GOT3 (cell line): Measurements from ENCODE around the gene LPA.
"Not testable (repeated sequence)": the region's sequence is repeated elsewhere in the genome, so short reads cannot be mapped to it uniquely, and the experiment has no call there.

Source experiments
- DNase-seq: peaks from one replicate; lab custom pipeline; 2025; ENCODE audit warnings: mixed read lengths; lab: John Stamatoyannopoulos, UW

LPA gene, protein sequence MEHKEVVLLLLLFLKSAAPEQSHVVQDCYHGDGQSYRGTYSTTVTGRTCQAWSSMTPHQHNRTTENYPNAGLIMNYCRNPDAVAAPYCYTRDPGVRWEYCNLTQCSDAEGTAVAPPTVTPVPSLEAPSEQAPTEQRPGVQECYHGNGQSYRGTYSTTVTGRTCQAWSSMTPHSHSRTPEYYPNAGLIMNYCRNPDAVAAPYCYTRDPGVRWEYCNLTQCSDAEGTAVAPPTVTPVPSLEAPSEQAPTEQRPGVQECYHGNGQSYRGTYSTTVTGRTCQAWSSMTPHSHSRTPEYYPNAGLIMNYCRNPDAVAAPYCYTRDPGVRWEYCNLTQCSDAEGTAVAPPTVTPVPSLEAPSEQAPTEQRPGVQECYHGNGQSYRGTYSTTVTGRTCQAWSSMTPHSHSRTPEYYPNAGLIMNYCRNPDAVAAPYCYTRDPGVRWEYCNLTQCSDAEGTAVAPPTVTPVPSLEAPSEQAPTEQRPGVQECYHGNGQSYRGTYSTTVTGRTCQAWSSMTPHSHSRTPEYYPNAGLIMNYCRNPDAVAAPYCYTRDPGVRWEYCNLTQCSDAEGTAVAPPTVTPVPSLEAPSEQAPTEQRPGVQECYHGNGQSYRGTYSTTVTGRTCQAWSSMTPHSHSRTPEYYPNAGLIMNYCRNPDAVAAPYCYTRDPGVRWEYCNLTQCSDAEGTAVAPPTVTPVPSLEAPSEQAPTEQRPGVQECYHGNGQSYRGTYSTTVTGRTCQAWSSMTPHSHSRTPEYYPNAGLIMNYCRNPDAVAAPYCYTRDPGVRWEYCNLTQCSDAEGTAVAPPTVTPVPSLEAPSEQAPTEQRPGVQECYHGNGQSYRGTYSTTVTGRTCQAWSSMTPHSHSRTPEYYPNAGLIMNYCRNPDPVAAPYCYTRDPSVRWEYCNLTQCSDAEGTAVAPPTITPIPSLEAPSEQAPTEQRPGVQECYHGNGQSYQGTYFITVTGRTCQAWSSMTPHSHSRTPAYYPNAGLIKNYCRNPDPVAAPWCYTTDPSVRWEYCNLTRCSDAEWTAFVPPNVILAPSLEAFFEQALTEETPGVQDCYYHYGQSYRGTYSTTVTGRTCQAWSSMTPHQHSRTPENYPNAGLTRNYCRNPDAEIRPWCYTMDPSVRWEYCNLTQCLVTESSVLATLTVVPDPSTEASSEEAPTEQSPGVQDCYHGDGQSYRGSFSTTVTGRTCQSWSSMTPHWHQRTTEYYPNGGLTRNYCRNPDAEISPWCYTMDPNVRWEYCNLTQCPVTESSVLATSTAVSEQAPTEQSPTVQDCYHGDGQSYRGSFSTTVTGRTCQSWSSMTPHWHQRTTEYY (N-terminal part only)

DNA sequence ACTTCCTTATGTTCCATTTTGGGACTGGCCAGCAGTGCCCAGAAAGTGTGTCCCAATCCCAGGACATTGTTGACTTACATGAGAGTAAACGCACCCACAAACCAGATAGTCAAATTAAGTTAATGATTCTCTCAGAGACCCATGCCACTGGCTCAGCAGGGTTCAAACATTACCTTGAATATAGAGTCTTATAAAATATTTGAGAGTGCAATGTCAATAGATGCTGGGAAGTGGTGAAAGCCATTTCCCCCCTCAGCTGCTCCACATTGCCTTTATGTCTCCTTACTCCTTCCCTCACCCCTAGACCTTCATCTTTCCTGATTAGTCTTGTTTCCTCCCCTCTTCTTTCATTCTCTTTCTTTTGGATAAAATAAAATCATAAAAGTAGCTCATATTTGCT is at the start of gene LPA:
Gene LPA, minus strand, starts transcription at position 78 of the 400 bp plus-strand sequence. Its CDS starts 61 bp downstream, at position 17.
- DNase-seq: not testable (repeated sequence)

DNA sequence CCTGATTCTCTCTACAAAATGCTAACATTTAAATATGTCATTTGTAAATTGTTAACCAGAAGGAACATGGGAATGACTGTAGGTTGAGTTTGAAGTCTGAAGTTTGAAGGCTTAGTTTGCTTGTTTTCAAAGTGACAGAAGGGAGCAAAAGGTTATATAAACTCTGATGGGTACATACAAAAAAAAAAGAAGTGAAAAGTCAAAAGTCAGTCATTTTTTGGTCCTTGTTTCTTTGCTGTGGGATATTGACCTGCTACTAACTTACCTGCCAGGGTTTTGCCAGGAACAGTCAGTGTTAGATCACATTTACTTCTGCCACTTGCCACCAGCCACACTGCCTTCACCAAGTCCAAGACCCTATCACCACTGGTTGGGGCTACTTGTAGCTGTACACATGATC is 44.9 kb upstream of the LPA start:
- not testable (repeated sequence) for DNase-seq

DNA sequence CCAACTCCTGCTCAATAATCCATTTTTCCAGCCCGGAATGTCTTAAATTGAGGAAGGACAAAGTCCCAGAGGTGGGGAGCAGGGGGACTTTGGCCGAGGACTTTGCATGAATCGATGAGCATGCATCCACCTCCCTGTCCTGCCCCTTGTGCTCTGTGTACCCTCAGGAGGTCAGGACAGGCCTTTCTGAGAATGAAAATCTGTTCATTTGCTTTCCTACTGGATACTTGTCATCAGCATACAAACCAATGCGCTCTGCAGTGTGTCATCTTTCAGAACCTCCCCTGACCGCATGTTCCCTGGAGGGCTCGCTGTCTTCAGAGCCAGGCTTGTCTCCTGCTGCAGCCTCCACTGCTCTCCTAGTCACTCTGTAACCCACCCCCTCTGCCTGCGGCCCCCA is 40.6 kb upstream of the LPA start:
- not testable (repeated sequence) for DNase-seq

DNA sequence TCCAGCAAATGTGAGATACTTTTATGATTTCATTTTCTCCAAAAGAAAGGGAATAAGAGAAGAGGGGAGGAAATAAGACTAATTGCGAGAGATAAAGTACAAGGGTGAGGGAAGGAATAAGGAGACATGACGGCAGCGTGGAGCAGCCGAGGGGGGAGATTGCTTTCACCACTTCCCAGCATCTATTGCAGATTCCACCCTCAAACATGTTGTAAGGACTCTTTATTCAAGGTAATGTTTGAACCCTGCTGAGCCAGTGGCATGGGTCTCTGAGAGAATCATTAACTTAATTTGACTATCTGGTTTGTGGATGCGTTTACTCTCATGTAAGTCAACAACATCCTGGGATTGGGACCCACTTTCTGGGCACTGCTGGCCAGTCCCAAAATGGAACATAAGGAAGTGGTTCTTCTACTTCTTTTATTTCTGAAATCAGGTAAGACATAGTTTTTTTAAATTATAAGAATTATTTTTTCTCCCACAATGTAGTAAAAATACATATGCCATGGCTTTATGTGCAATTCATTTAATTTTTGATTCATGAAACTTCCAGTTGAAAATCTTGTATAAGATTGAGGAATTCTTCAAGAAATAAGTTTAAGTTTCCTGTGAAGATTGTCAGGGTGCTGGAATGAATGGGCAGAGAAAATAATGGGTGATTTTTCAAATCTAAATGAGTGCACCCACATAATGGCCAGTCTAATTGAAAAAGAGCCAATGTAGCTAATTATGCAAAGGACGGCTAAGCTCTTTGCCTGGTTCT is 38.0 kb upstream of the LPA start, which contains the start of gene PLG:
Gene PLG, plus strand, starts transcription at position 327 of the 763 bp plus-strand sequence. Its CDS starts 61 bp downstream, at position 388.
- DNase-seq: not testable (repeated sequence)

DNA sequence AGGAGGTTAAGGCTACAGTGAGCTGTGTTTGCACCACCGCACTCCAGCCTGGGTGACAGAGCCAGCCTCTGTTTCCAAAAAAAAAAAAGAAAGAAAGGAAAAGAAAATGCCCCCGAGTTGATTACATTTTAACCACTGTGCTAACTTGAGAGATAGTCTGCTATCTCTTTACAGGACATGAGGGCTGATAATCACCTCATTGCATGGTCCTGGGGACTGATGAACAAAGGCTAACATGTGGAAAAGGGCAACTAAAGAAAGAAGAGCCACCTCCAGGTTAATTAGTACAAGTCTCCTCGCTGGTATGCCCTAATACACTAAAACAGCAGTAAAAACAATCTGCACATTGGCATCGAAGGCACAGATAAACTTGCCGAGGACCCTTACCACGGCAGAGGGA is 33.8 kb upstream of the LPA start:
- no peak for DNase-seq

DNA sequence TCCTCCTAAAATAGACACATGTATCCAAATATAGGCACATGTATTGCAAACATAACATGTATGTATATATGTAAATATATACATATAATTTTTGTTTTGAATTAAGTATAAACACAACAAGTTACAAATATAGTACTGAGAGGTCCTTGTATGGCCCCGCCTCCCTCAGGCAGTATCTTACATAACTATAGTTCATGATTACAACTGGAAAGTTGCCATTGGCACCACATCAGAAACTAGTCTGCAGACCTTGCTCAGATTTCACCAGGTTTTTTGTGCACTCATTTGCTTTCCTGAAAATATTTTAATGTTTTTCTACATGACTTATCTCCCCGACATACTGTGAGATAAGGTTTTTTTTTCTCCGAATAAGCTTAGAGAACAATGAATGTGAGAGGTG is 32.8 kb upstream of the LPA start:
- DNase-seq: not testable (repeated sequence)

DNA sequence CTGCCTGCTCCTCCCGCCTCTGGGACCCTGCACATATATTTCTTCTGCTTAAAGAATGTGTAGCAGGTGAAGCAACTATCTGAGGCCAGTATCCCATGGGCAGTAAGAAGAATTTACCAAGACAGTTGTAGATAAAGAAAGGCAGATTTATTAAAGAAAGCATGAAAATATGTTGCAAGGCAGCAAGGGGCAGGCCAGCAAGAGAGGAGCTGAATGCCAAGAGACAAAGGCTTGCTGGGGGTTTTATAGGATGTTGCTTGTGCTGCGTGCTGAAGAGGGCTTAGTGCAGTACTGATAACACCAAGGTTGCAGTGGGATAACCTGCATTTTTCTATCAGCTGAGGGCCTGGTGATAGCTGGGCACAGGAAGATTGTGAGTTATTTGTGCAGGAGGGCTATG is 31.5 kb upstream of the LPA start:
- not testable (repeated sequence) for DNase-seq

DNA sequence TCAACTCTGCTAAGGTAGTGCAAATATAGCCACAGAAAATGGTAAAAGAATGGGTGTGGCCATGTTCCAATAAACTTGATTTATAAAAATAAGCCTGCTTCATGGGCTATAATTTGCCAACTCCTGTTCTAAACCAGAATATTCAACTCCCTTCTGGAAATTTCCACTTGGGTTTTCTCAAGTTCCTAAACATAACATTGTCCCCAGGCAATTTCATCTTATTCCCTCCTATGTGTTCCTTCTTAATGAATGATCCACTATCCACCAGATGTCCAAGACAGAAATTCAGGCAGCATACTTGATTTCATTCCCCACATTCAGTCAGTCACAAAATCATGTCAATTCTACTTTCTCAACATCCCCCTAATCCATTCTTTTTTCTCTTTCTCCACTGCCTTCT is 30.9 kb upstream of the LPA start:
- not testable (repeated sequence) for DNase-seq

DNA sequence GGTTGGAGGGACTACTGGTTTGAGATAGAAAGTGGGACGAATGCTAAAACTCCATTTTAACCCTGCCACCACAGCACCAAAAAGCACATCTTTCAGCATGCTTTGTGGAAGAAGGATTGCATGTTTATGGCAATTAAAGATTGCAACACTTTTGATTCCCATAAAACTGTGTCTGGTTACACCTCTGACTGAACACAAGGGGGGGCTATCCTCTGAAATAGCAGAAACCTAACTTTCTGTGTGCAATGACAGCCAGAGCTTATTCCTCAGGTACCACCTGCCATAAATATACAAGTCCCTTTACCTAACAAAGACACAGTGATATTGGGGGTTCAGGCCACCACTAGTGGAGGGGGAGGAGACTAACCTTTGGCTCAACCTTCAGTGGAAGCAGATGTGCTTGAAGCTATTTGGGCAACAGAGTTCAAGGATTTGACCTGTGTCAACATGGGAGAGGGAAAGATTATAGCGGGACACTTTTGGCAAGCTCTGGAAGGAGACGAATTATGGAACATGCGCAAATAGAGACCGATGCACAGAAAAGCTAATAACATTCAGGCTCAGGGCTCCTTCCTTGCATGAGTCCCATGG is 28.4 kb upstream of the LPA start:
- DNase-seq: no peak

DNA sequence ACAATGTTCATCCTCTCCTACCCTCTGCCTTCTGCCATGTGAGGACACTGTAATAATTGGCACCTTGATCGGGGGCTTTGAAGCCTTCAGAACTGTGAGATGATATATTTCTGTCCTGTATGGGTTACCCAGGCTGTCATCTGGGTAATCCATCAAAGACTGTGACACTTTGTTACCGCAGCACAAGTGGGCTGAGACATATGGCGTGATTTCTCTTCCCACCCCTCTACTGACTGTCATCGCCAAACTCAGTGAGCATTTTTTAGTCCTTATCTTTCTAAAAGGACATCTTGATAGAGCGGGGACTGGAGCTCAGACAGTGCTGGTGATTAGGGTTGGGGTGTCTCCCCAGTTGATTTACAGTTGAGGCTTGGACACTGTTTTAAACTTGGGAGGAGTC is 27.5 kb upstream of the LPA start:
- no peak for DNase-seq

DNA sequence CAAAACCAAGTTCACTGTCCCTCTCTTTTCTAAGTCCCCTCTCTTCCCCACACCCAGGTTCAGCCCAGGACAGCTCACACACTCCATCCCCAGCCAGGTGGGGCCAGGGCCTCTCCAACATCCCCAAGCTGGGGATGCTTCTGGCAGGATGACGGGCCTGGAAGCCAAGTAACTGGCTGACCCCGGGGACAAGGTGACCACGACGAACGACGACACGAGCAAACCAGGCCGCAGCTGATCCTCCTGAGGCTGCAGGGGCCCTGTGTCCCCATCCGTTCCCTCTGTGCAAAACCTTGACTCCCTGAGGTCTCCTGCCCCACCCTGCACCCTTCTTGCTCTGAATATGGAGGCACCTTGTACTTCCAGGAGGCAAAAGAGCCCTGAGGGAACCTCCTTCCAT is 26.4 kb upstream of the LPA start:
- no peak for DNase-seq

DNA sequence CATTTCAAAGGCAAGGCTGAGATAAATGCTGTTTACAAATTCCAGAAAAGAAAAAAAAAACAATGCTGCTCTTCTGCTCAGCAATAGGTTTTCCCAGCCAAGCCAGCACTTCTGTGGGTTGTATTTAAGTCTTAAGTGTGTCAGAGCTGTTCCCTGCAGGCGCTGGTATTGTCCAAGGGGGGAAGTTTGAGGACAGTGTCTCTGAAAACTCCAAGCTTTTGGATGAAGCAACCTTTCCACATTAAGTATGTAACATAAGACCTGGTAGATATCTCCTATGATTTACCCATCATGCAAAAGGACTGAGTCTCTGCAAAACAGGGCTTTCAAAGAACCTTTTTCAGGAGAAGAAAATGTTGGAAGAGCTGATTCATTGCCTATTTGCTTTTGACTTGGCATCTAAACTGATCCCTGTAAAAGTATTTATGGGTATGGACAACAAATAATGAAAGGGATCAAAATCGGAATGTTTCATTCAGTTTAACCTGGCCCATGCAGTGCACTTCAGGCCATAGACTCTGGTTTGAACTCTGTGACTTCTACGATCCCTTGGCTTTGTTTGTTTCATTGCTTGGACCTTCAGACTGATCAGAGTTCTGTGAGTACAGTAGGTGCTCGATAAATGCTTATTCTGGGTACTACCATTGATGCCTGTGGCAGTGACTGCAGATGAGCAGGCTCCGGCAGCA is 21.8 kb upstream of the LPA start:
- no peak for DNase-seq

DNA sequence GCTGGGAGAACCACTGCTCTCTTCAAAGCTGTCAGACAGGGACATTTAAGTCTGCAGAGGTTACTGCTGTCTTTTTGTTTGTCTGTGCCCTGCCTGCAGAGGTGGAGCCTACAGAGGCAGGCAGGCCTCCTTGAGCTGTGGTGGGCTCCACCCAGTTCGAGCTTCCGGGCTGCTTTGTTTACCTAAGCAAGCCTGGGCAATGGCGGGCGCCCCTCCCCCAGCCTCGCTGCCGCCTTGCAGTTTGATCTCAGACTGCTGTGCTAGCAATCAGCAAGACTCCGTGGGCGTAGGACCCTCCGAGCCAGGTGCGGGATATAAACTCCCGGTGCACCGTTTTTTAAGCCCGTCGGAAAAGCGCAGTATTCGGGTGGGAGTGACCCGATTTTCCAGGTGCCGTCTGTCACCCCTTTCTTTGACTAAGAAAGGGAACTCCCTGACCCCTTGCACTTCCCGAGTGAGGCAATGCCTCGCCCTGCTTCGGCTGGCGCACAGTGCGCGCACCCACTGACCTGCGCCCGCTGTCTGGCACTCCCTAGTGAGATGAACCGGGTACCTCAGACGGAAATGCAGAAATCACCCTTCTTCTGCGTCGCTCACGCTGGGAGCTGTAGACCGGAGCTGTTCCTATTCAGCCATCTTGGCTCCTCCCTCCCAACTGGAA is 21.2 kb upstream of the LPA start:
- not testable (repeated sequence) for DNase-seq

DNA sequence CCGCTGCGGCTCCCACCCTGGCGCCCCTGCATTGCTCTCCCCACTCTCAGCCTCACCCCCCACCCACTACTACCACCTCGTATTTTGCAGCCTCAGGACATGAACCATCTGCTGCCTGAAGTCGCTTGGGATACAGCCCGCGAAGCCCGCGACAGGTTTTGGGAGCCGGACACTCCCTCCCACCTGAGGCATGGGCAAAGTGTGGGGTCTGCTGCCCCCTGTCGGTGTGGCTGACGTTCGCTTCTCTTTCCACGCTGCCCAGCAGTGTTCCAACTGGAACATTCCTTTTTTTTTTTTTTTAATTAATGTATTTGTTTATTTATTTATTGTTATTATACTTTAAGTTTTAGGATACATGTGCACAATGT is 15.3 kb upstream of the LPA start:
- DNase-seq: no peak

DNA sequence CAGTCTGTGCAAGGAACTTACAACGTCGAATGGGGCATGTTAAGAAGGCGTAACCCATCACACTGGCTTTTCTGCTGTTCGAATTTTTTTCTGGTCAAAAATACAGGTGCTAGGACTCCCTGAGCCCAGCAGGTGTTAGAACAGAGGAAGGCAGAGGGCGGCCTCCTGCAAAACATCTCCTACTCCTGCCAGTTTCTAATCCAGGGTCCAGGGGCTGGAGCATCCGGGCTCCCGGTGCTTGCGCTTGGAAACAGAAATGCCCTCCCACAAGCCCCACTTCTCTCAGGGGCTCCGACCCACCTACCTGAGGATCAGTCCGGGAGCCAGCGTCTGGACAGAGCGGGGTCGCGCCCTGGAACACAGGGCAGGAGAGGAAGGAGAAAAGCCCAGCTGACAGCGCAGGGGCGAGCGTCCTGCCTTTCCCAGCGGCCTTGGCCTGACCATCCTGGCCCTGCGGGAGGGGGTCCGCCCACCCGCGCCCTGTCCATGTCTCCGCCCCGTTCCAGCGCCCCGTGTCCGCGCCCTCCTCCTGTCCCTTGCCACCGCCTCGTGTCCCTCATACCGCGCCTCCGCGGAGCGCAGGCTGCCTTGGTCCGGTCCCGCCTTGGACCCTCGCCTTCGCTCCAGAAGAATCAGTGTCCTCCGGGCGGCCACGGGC is 14.8 kb upstream of the LPA start:
- DNase-seq: no peak

DNA sequence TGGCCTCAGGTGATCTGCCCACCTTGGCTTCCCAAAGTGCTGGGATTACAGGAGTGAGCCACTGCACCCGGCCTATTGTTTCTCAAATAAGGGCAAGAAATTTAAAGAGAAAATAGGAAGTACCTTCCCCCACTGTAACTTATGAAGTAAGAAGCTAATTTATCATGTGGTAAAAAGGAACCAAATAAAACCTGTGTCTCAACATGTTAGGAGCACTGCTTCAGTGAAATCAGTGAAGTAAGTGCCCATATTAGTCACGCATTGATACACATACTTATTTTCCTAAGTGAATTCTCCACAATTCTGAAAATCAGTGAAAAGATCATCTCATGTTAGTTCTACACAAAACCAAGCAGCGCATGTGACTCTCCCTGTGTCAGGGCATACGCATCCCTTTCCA is 14.2 kb upstream of the LPA start:
- DNase-seq: no peak

DNA sequence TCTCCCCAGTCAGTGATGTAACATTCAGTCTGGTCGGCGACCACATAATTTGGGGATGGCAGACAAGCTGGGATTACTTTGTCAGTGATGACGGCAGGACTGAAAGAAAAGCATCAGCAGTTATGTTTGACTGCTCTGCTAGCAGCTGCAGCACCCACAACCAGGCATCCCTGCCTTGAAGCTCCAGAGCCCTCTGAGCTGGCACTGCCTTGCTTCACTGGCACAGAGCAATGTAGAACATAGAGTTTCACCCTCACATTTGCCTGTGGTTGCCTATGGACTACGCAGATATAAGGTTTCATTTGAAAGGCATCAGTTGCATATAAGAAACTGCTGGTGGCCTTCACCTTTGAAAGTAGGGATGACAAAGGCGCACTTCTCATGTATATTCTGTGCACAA is 12.3 kb upstream of the LPA start:
- DNase-seq: not testable (repeated sequence)

DNA sequence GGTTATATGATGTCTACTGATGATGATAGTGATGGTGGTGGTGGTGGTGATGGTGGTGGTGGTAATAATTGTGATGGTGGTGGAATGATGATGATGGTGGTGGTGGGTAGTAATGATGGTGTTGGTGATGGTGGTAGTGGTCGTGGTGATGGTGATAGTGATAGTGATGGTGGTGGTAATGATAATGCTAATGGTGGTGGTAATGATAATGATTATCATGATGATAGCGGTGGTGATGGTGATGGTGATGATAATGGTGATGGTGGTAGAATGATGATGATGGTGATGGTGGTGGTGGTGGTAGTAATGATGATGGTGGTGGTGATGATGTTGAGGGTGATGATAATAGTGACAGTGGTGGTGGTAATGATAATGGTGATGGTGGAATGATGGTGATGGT is 4.5 kb upstream of the LPA start:
- no peak for DNase-seq
